Activated CD8-positive, alpha-beta memory T cell treated with anti-CD3 and anti-CD28 coated beads, Interleukin-2, amount 50 U/mL, for 4 hours (primary cell): ENCODE data around the gene R3HDM2.

Source experiments
- DNase-seq: peaks from one replicate; pipeline ENCODE4 v3.0.0-alpha.2; 2020

The R3HDM2 gene

DNA sequence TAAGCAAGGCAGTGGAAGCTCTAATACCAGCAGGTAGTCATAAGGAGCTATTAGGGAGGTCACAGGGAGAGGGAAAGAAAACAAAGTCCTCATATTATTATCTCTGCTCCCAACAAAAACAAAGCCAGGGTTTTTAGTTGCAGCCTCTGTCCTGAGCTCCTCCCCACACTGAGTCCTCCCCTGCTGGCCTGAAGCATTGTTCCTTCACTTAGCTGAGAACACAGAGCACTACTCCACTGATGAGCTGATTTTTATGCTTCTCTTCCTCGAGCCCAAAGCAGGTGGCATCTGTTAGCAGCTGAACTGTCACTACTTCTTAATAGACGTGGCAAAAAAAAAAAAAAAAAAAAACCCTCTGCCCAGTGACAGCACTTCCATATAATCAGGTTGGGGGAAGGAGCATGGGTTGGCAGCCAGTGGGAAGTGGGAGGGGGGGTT lies 169.4 kb downstream of the R3HDM2 start:
- DNase-seq: no peak

DNA sequence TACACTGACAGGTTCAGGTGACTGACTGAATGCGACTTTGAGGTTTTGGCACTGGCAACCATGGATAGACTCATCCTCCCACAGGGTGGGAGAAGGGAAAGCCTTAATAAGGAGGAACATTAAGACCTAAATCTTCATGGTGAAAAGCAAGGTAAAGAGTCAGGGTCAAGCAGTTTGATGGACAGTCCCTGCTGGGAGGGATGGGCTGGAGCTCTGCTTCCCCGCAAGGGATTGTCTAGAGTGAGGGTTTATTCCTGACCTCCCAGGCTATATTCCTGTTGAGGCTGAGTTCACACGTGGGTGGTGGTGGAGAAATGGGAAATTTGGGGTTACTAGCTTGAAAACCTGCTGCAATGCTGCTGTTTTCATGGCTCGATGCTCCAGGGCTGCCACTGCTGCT lies 170.5 kb downstream of the R3HDM2 start:
- no peak for DNase-seq

DNA sequence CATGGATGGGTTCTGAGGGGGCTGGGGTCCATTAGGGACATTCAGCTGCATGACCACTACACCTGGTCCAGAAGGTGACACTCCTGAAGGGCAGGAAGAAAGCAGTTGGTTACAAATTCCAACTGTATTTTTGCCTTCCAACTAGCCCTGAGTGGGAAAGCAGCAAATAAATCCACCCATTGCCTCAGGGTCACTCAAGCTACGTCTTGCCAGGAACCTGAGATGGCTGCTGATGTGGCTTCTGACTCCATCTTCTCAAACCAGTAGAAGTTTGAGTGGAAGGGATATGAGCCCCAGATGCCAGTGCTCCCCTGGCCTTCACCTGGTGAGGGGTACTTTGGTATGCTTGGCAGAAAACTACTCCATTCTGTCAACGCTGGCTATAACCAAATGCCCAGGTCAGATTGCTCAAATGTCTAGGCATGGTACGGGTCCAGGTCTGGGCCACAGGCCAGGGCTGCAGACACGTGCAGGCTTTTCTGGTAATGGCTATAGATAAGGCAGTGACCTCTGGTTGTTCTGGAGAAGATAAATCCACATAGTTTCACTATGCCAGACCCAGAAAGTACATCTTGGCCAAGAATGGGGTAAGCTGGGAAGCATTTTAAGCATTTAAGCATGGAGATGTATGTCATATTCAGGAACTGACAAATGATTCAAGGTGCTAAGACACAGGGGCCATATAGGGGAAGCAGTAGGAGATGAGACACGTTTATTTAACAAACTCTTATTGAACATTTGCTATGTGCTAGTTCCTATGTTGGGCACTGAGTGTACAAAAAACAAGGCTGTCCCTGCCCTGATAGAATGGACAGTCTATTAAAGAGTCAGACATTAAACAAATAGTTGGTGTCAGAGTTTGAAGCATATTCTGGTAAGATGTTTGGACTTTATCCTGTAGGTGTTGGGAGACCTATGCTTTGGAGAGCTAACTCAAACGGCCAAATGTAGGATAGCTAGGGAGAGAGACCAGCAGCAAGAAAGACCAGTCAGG lies 171.6 kb downstream of the R3HDM2 start:
- no peak for DNase-seq

DNA sequence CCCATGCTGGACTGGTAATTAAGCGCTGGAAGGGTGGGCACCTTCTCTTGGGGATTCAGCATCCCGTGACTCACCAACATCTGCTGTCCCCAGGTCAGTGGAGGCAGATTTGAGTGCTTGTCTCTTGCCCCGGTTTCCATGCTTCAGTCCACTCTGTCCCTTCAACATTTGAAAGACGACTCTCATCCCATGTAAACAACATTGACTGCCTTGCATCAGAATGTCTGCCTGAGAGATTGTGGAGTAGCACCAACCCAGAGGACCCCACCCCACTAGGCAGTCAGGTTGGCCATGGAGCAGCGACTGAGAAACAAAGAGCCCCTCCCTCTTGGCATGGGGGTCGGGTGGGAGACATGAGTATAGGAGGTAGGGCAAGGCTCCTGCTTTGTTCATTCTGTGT lies 174.9 kb downstream of the R3HDM2 start:
- no peak for DNase-seq

DNA sequence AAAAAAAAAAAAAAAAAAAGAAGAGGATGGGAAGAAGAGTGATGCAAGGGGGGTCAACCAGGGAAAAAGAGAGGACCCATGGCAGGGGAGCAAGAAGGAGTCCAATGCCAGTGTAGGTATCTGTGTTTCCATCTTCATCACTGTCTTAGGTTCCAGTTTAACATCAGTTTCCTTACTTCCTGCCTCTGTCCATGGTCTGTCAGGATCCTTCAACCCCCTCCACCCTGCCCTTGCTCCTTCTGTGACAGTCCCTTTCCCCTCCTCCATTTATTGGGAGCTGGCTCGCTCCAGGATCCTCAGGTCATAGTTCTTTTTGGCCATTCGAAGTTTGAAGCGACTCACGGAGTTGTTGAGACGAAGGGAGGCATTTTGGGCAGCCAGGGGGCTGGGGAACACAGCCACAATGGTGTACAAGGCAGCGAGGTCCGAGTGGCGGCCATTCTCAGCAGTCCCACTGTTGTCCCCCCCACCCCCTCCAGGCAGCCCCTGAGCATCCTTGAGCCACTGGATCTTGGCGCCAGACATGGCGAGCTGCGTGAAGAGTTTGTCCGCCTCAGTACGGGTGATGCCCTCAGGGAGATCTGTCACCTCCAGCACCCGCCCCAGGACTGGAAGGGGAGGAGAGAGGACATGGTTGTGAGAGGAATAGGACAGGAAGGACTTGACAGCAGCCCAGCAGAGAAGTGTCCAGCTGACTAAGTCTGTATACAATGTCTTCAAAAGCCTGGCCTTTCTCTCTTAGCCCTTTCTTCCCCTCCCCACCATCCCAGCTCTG lies 176.2 kb downstream of the R3HDM2 start:
- no peak for DNase-seq

DNA sequence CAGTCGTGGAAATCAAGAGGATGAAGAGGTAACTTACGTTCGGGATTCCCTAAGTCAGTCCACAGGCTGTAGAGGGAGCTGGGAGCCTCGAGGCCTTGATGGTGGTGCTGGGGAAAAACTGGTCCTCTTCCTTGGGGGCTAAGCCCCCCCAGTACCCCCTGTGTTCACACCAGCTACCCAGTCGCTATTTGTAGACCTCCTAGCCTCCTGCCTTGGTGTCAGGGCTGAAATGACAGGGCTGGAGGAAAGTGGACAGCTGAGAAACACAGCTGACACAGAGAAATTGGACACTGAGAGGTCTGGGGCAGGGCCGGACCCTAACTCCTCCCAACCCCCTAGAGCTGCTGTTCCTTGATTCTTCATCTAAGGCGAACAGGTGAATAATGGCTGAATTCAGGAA lies 179.9 kb downstream of the R3HDM2 start, which contains the start of gene STAC3:
Gene STAC3, minus strand, starts transcription at position 232 of the 400 bp plus-strand sequence. CDS start 1,551 bp downstream, outside the sequence.
- no peak for DNase-seq

DNA sequence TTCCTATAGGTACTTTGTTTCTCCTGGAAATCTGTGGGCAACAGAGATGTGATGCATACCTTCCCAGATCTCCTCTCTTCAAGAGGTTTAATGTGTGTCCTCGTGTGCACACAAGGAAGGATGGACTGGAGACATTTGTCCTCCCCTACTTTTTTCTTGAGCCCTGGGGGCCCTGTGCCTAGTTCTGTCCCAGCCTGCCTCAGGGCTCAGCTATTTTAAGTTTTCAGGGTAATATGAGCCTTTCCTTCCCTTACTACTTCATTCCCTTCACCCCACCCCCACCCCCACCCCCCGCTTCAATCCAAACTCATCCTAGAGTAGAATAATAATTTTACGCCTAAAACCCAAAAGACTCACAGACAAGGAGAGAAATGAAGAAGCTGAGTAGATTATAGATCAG lies 180.3 kb downstream of the R3HDM2 start:
- DNase-seq: no peak

DNA sequence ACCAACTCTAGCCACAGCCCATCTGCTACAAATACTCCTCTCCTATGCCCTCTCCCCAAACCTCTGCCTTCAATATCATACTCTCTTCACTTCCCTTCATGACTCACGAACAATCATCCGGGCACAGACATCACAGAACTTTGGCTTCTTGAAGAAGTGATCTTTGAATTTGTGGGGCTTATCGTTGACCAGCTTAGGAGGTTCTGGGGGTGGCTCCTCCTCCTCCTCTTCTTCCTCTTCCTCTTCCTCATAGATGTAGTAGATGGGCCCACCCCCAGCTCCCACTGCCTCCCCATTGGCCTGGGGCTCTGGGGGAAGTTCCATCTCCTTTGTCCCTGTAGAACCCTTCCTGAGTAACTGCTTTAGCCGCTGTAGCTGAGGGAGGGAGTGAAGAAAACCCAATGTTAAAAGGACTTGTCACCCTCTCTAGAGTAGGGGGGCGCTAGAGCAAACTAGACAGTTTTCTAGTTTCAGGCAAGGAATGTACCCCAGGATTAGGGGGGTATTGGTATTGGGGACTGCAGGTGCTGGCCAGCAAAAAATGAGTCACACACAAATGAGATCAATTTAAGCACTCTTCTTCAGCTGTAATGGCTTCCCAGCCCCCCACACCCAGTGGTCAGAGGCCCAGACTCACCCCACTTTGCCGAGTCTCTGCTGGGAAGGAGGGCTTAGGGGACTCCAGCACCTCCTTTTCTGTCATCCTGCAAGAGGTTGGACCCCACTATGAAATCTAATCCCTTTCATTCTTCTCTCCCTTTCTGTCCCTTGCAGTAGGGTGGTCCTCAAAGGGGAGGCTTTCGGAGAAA lies 181.7 kb downstream of the R3HDM2 start:
- no peak for DNase-seq

DNA sequence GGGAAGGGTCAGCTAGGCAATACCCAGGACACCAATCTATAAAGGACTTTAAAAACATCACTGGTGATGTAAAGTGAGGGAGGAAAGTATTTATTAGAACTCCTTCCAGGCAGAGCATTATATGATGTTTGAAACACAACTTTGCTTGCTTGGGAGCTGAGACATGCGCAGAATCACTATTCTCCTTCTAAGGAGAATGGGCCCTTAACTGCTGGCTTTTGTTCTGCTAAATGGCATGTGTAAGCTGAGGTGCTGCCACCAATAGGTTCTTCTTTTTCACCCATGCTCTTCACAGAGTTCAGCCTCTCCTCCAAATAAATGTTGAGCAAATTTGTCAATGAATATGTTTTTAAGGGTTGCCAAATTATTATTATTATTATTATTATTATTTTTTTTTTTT lies 183.8 kb downstream of the R3HDM2 start:
- no peak for DNase-seq

DNA sequence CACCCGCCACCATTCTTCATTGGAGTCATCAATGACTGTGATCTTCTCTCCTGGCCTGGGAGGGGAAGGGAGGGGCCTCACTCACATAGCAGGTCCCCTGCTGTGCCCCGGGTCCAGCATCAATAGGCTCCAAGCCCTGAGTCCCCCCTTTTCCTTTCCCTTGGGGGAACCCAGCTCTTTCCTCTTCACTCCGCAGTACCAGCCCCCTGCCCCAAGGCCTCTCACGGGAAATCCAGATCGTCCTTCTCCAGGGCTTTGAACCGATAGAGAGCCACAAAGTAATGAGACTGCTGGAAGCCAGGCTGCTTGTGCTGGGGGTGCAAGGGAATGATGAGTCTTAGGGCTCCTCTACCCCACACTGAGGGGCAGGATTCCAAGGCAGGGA lies 186.5 kb downstream of the R3HDM2 start:
- DNase-seq: no peak

DNA sequence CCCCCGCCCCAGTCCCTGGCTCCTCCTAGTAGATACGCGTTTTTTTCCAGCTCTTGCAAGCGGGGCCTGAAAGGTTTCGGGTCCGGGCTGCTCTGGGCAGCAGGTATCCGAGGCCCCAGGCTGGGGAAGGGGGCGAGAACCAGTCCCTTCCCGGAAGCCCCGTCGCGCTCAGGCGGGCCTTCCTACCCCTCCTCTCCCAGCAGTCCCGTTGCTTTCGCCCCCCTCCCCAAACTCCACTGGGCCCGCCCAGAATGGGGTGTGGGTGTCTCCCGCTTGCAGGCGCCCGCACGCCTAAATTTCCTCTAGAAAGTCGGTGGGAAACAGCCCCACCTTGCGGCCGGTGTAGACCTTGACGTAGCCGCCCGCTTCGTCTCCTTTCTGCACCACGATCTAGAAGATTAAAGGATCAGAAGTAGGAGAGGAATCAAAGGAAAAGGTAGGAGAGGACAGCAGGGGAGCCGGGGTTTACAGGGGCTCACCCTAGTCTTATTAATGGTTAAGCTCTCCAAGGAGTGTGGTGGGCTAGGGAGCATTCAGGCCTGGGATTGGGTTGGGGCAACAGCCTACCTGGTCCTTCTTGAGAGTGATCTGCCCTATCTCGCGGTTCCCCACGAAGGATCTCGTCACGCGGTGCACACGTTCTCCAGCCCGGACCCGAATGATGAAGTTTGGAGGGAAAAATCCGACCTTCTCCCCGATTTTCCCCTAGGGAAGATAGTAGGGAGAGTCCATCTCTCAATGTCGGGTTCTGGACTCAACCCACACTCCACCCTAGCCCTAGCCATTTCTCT lies 187.1 kb downstream of the R3HDM2 start:
- peak; percentile 83 for DNase-seq

DNA sequence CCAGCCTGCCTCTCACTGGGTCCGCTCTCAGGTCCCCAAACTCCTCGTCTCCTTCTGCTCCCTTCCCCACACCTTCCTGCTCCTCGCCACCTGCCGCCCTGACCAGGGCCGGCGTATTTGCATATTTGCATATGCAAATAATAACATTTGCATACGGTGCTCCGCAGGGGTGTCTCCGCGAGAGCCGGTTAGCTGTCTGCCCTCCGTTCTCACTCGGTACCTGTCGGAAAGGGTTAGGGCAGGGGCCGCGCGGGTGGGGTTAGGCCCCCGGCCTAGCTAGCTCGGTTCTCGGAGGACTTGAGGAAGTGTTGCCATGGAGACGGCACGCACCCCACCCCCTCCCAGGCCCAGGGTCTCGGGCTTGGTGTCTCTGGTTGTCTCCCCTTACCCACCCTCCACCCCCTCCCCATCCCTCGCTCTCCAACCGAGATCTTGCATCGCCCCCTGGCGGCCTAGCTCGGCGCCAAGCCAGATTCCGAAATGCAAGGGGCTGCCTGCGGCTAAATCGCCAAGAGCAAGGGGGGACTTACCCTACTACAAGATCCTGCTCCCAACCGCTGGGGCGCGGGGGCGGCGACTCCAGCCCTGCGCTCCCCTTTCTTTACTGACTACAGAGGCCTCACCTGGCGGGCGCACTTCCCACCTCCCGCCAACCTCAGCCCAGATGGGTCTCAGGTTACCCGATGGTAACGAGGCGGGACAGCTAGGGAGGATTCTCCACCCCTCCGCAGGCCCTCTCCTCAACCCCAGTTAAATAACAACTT lies 188.0 kb downstream of the R3HDM2 start:
- peak; percentile 73 for DNase-seq

DNA sequence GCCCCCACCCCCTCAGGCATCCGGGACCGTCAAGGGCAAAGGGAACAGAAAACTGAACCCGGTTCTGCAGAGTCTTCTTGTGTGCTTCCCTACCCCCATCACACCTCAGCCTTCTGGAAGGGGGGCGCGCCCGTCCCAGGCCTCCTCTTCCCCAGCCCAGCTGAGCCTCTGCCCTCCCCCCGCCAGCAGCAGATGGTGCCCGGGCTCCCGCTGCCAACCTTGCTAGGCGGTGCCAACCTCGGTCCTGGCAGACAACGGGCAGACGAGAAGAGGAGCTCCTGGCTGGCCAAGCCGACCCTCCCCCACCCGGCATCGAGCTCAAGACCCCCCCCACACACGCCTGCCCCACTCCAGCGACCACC lies 188.5 kb downstream of the R3HDM2 start:
- no peak for DNase-seq

DNA sequence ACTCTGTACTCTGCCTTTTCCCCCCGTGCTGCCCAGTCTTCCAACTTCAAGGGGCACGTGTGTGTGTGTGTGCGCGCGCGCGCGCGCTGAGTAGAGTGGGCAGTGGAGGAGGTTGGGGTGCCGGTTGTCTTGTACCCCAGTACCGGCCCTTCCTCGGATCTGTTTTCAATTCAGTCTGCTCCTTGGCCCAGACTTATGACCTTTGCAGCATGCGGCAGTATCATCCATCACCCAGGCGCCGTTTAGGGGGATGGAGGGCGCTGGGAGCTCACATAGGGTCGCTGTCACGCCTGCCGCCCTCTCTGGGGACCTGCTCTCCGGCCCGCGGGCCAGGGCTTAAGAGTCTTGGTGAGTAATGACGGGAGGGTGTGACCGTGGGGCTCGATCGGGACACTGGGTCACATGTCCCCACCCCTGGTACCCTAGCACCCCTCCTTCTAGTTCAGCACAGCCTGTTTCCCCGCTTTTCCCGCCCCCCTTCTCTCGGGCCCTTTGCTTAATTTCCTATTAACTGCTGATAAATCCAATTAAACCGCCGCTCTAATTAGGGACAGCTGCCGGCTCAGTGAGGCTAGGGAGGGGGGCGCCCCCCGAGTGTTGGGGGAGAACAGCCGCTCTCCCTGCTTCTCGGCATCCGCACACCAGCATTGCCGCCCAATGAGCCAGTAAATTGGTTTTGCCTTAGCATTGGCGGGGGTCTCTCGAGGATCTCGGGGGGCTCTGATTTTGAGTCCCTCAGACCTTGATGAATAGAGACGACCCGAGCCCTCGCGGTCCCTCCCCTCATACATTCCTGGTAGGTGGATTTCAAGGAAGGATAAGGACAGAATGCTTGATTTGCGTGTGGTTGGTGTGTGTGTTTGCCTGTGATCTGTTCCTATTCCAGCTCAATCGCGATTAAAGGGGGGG lies 189.2 kb downstream of the R3HDM2 start:
- no peak for DNase-seq

DNA sequence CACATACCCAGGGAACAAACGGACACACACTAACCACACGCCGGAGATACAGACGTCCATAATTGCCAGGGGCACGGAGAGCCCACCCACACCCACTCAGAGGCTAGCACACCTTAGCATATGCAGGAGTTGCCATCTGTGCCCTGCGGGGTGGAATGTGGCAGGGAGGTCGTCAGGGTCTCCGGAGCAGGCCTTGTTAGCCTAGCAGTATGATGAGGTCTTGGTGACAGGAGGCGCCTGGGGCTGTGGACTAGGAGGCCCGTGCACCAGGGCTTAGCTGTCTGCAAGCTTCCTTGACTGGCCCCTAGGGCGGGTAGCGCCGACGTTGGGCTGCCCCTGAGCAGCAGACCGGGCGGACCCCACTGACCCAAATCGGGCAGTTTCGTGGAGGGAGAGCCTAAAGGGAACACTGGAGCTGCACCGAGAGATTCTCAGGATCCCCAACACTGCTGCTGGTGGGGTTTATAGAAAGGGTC lies 189.9 kb downstream of the R3HDM2 start:
- no peak for DNase-seq

DNA sequence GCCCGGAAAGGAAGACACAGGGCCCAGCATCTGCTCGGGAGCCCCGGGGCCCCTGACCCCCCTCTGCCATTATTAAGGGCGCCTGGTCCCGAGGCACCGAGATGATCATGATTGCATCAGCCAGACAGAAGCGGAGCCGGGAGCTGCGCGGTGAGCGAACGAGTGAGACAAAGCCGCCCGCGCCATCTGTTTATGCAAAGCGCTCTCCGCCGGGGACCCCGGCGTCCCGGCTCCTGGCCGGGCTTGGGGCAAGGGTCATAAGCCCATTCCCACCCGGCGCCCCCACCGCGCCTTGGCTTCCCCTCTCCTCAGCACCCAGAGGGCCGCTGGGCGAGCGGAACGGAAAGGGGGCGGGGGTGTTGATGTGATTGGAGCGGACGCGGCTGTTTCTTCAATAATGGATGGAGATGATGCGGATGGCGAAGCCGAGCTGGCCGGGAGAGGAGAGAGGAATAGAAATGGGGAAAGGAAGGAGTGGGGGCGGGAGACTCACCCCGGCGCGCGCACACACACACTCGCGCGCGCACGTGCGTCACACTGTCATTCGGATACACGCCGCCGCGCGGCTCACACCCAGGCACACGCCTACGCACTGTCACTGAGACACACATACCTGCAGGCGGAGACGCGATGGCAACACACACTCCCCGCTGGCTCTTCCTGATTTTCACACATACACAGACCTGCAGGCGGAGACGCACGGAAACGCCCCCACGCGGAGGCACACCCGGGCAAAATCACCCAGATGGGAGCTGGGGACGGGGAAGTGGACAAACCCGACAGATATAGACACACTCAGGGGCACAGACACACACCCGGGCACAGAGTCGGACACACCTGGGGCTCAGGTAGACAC lies 190.5 kb downstream of the R3HDM2 start:
- DNase-seq: peak; percentile 83

DNA sequence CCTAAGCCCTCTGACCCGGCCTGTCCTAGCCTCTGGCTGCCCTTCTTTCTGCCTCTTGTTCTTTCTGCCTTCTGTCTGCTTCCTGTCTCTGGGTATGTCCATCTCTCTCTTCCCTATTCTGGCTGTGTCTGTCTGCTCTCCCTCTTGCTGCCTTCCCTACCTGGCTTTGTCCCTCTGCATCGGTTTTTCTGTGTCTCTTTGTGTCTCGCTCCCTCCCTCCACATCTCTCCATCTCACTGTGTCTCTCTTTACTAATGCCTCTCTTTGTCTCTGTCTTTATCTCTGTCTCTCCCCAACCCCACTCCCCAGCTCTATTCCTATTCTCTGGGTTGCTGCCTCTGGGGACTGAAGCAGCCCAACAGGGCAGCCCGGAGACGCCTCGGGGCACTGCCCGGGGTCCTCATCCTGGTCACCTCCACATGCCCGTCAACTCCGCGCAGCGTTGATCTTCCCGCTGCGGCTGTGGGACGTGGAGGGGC lies 191.2 kb downstream of the R3HDM2 start:
- DNase-seq: no peak

DNA sequence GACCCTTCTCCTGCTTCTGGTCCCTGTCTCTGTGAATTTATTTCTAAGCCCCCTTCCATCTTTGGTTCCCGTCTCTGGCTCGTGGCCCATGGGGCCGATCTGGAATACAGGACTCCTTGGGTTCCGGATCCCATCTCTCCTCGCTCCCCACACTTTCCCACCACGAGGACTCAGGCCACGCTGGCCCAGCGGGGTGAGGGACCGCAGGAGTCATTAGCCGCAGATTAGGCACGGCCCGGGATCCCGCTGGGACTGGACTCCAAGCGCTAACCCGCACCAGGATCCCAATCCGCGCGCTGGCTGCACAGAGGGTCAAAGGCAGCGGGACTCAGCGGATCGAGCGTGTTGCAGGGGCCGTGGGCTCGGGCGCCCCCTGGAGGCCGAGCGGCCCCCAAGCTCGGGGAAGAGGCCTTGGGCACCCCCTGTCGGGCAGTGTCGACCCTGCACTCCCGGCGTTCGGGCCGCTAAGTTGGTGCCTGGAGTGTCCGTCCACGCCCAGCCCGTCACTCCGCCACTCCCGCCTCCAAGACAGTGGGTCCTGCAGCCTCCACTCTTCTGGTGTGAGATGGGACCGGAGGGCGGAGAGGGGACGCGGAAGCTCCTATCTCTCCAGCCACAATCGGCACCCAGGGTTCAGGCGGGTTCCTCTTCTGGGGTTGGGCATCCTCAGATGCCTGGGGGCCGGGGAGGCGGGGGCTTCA lies 191.8 kb downstream of the R3HDM2 start:
- DNase-seq: peak; percentile 87
